ENCODE results near the gene PARD3.

PARD3 gene

GRCh38 chr10:34528320-34528719, 286.8 kb downstream of the PARD3 start:
- Histone ChIP-seq H3K4me3 (ENCODE audit: low read depth in 1 of 2, low read length in 2 of 2) (no peak overlapping the region), H3K27ac (ENCODE audit: low read length) (no peak overlapping the region), H3K36me3 (ENCODE audit: insufficient read depth, low read length) (no peaks in the 10 kb centered on the region), H3K79me2 (ENCODE audit: insufficient read depth, low read length) (peaks cover 20% of the 10 kb centered on the region), H3K9ac (ENCODE audit: low read depth, low read length) (no peak overlapping the region), H4K20me1 (ENCODE audit: insufficient read depth, low read length) (peaks cover 17% of the 10 kb centered on the region; the same call in 1 of the 2 replicates), H3K4me2 (ENCODE audit: insufficient read depth, low read length) (no peak overlapping the region), H2AFZ (ENCODE audit: low read depth, low read length) (no peak overlapping the region), H3K9me3 (ENCODE audit: insufficient read depth, low read length, severe bottlenecking) (no peaks in the 10 kb centered on the region), H3K4me1 (ENCODE audit: insufficient read depth, low read length) (no peaks in the 10 kb centered on the region), H3K27me3 (ENCODE audit: insufficient read depth, low read length, poor library complexity) (no peaks in the 10 kb centered on the region)
- no peak for DNase-seq
- no peak for TF ChIP-seq EZH2 (IDR thresholded peaks at IDR 0.05; ENCODE audit: borderline replicate concordance, low read depth, low read length, severe bottlenecking)
- TF ChIP-seq, protein P1, sequence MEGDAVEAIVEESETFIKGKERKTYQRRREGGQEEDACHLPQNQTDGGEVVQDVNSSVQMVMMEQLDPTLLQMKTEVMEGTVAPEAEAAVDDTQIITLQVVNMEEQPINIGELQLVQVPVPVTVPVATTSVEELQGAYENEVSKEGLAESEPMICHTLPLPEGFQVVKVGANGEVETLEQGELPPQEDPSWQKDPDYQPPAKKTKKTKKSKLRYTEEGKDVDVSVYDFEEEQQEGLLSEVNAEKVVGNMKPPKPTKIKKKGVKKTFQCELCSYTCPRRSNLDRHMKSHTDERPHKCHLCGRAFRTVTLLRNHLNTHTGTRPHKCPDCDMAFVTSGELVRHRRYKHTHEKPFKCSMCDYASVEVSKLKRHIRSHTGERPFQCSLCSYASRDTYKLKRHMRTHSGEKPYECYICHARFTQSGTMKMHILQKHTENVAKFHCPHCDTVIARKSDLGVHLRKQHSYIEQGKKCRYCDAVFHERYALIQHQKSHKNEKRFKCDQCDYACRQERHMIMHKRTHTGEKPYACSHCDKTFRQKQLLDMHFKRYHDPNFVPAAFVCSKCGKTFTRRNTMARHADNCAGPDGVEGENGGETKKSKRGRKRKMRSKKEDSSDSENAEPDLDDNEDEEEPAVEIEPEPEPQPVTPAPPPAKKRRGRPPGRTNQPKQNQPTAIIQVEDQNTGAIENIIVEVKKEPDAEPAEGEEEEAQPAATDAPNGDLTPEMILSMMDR (IDR thresholded peaks at IDR 0.05; ENCODE audit: borderline replicate concordance, extremely low read depth, low read length, poor library complexity, severe bottlenecking): no peak
- ATAC-seq (ENCODE audit: insufficient read depth, low read depth): no peak

DNA sequence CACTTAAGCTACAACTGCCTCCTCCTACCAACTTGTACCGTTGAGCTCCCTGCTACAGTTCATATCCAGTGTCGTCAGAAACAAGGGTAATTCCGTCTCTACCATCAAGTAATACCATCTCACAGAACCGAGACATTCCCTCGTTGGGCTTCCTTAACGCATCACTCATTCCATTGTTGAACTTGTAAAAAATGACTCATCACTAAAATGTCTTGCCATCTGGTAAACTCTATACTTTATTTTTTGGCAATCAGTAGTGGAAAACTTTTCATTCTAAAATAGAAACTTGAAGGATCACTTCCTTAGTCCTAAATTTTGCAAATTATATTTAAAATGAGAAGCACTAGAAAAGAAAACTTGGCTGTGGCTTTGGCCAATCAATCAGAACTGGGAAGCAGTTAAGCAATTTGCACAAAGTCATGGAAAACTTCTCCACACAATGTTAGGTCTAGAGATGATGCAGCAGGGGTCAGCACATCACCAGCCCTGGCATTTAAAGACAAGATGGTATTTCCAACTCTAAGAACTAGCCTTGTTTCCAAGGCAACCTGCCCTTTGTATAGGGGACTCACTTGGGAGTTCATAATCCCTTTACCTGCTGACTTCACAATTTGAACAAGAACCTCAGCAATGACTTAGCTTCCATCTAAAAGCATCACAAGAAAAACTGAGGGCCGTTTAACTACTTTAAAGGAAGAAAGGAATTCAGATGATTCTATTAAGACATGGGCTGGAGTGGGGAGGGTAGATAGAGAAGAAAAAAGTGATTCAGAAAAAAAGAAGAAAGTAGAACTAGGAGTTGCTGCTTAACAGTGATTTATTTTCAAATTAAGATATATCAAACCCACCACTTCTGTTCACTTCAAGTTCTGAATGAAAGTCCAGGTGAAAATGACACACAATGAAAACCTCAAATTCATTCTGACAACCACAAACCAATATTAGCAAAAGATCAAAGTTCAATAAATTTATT, 288.1 kb downstream of the PARD3 start:
- Histone ChIP-seq H2AFZ (ENCODE audit: low read depth, low read length) (no peak overlapping the region), H3K27ac (ENCODE audit: low read length) (no peak overlapping the region), H3K4me2 (ENCODE audit: insufficient read depth, low read length) (no peak overlapping the region), H3K9me3 (ENCODE audit: insufficient read depth, low read length, severe bottlenecking) (no peaks in the 10 kb centered on the region), H4K20me1 (ENCODE audit: insufficient read depth, low read length) (peaks cover 23% of the 10 kb centered on the region; the same call in 1 of the 2 replicates), H3K9ac (ENCODE audit: low read depth, low read length) (no peak overlapping the region), H3K4me3 (ENCODE audit: low read depth in 1 of 2, low read length in 2 of 2) (no peak overlapping the region), H3K36me3 (ENCODE audit: insufficient read depth, low read length) (no peaks in the 10 kb centered on the region), H3K79me2 (ENCODE audit: insufficient read depth, low read length) (peaks cover 29% of the 10 kb centered on the region), H3K27me3 (ENCODE audit: insufficient read depth, low read length, poor library complexity) (no peaks in the 10 kb centered on the region), H3K4me1 (ENCODE audit: insufficient read depth, low read length) (no peaks in the 10 kb centered on the region)
- ATAC-seq (ENCODE audit: insufficient read depth, low read depth) (no peak), DNase-seq (no peak)
- TF ChIP-seq, protein P1 (IDR thresholded peaks at IDR 0.05; ENCODE audit: borderline replicate concordance, extremely low read depth, low read length, poor library complexity, severe bottlenecking): no peak
- no peak for TF ChIP-seq EZH2 (IDR thresholded peaks at IDR 0.05; ENCODE audit: borderline replicate concordance, low read depth, low read length, severe bottlenecking)

- Histone ChIP-seq H4K20me1 (ENCODE audit: insufficient read depth, low read length) (peaks cover 29% of the 10 kb centered on the region; the same call in 1 of the 2 replicates), H3K4me2 (ENCODE audit: insufficient read depth, low read length) (no peak overlapping the region), H3K4me1 (ENCODE audit: insufficient read depth, low read length) (no peaks in the 10 kb centered on the region), H2AFZ (ENCODE audit: low read depth, low read length) (no peak overlapping the region), H3K9me3 (ENCODE audit: insufficient read depth, low read length, severe bottlenecking) (no peaks in the 10 kb centered on the region), H3K79me2 (ENCODE audit: insufficient read depth, low read length) (peaks cover 37% of the 10 kb centered on the region), H3K4me3 (ENCODE audit: low read depth in 1 of 2, low read length in 2 of 2) (no peak overlapping the region), H3K9ac (ENCODE audit: low read depth, low read length) (no peak overlapping the region), H3K27ac (ENCODE audit: low read length) (no peak overlapping the region), H3K36me3 (ENCODE audit: insufficient read depth, low read length) (no peaks in the 10 kb centered on the region), H3K27me3 (ENCODE audit: insufficient read depth, low read length, poor library complexity) (no peaks in the 10 kb centered on the region)
- ATAC-seq (ENCODE audit: insufficient read depth, low read depth): no peak
- no peak for DNase-seq
- TF ChIP-seq, protein P1 (IDR thresholded peaks at IDR 0.05; ENCODE audit: borderline replicate concordance, extremely low read depth, low read length, poor library complexity, severe bottlenecking): no peak
- TF ChIP-seq EZH2 (IDR thresholded peaks at IDR 0.05; ENCODE audit: borderline replicate concordance, low read depth, low read length, severe bottlenecking): no peak
Observed at GRCh38 chr10:34526186-34526585, 288.9 kb downstream of the PARD3 start.
